HCT116 (cell line): ENCODE data around the gene B3GALT6. TPM values are rescaled to one million over a fixed set of nuclear protein-coding genes. Genes with fewer than 3 reads are reported as not detected.

Experiments
- ATAC-seq: fragments of 200-7000 bp; cut with Tn5 transposase; 2 replicates; pipeline ENCODE4 v1.9.1; 2020; ENCODE audit warnings: mild to moderate bottlenecking, moderate library complexity
- BruUV-seq: library from RNA; stranded (reverse); fragments of 400-500 nt; replicated peaks from 2 replicates; lab custom pipeline; 2021; lab: Mats Ljungman, UMichigan
- CTCF ChIA-PET: fragments of 300-600 bp; sonication (Branson Sonifier 250); formaldehyde crosslinking; loops from one replicate; lab custom pipeline; 2021; ENCODE audit warnings: antibody characterized with exemption; lab: Charles Lee
- POLR2A ChIA-PET: fragments of 300-600, 350-600 bp; sonication (Branson Sonifier 250); formaldehyde crosslinking; loops from one replicate; lab custom pipeline; 2021; ENCODE audit warnings: antibody characterized with exemption; lab: Charles Lee
- RAD21 ChIA-PET, 2 experiments: fragments of 300-600 bp; sonication (Branson Sonifier 250); formaldehyde crosslinking; loops; one replicate each; lab custom pipeline; 2023; ENCODE audit warnings: low total read pairs in 2 of 2; ENCODE audit not compliant: uncharacterized antibody in 2 of 2, unreplicated experiment in 2 of 2, low non-redundant PET in 1 of 2; lab: Charles Lee
- DNase-seq: peaks from one replicate; pipeline ENCODE4 v3.0.0-alpha.2; 2010; ENCODE audit warnings: low read depth, low spot score
- H2AFZ ChIP-seq: fragments of 200-600 bp; shearing (Covaris generic), sonication (generic); 2 replicates; pipeline ENCODE4 v1.6.1; 2017; ENCODE audit warnings: low read depth, mixed run types, mixed read lengths, antibody characterized with exemption, low read length; ENCODE audit not compliant: poor library complexity, severe bottlenecking
- H3K27ac ChIP-seq: 2 replicates; pipeline ENCODE4 v1.5.1; 2012; ENCODE audit warnings: low read depth, low read length
- H3K27me3 ChIP-seq: fragments of 200-600 bp; sonication (generic); 2 replicates; pipeline ENCODE4 v1.6.1; 2016; ENCODE audit warnings: mixed run types, low read length, mixed read lengths; ENCODE audit not compliant: insufficient read depth
- H3K36me3 ChIP-seq, 2 experiments: fragments of 200-500 bp in 1 of 2; fragments of 200-600 bp in 1 of 2; sonication (Bioruptor generic) in 1 of 2; sonication (generic) in 1 of 2; 2 replicates each; pipeline versions ENCODE4 v1.5.1 to v1.6.1; 2014 to 2016; ENCODE audit warnings: low read length in 2 of 2, inconsistent platforms in 1 of 2, mixed read lengths in 1 of 2, mixed run types in 1 of 2; ENCODE audit not compliant: insufficient read depth in 2 of 2, control insufficient read depth in 1 of 2
- H3K4me1 ChIP-seq, 2 experiments: fragments of 200-600 bp in 1 of 2; sonication (generic) in 1 of 2; 2 replicates each; pipeline versions ENCODE4 v1.5.1 to v1.6.1; 2012 to 2017; ENCODE audit warnings: low read length in 2 of 2, inconsistent platforms in 1 of 2, mild to moderate bottlenecking in 1 of 2, mixed read lengths in 1 of 2, mixed run types in 1 of 2, moderate library complexity in 1 of 2; ENCODE audit not compliant: insufficient read depth in 2 of 2, control insufficient read depth in 1 of 2
- H3K4me2 ChIP-seq: fragments of 200-600 bp; sonication (generic); 2 replicates; pipeline ENCODE4 v1.6.1; 2017; ENCODE audit warnings: mixed run types, low read length, mixed read lengths
- H3K4me3 ChIP-seq, 2 experiments: fragments of 200-600 bp in 1 of 2; sonication (generic) in 1 of 2; replicated peaks in 1 of 2; 2 replicates each; pipeline ENCODE4 v1.5.1; 2011 to 2016; ENCODE audit warnings: low read length in 2 of 2, control low read depth in 1 of 2, low read depth in 1 of 2, mild to moderate bottlenecking in 1 of 2, mixed read lengths in 1 of 2, mixed run types in 1 of 2
- H3K79me2 ChIP-seq: fragments of 200-600 bp; sonication (generic); 2 replicates; pipeline ENCODE4 v1.6.1; 2017; ENCODE audit warnings: mild to moderate bottlenecking, mixed run types, low read length, moderate library complexity, mixed read lengths; ENCODE audit not compliant: insufficient read depth
- H3K9ac ChIP-seq: fragments of 200-600 bp; sonication (generic); 2 replicates; pipeline ENCODE4 v1.6.1; 2016; ENCODE audit warnings: low read length, mixed read lengths
- H3K9me2 ChIP-seq: fragments of 200-600 bp; sonication (generic), shearing (Covaris generic); 2 replicates; pipeline ENCODE4 v1.6.1; 2017; ENCODE audit warnings: mixed run types, mild to moderate bottlenecking, moderate library complexity; ENCODE audit not compliant: insufficient read depth
- H3K9me3 ChIP-seq, 2 experiments: fragments of 200-500 bp in 1 of 2; fragments of 200-600 bp in 1 of 2; sonication (Bioruptor generic) in 1 of 2; sonication (generic) in 1 of 2; 2 replicates each; pipeline ENCODE4 v1.6.1; 2014 to 2017; ENCODE audit warnings: low read length in 2 of 2, mixed read lengths in 2 of 2, inconsistent platforms in 1 of 2, low read depth in 1 of 2, mild to moderate bottlenecking in 1 of 2, mixed run types in 1 of 2, moderate library complexity in 1 of 2; ENCODE audit not compliant: control insufficient read depth in 1 of 2, insufficient read depth in 1 of 2
- H4K20me1 ChIP-seq: fragments of 200-600 bp; sonication (generic), shearing (Covaris generic); 2 replicates; pipeline ENCODE4 v1.6.1; 2017; ENCODE audit warnings: mixed run types, mild to moderate bottlenecking, moderate library complexity; ENCODE audit not compliant: insufficient read depth
- CBX3 ChIP-seq: IDR thresholded peaks from 2 replicates; pipeline ENCODE4 v1.6.1; 2012; ENCODE audit warnings: low read depth
- CEBPB ChIP-seq: IDR thresholded peaks from 2 replicates; pipeline ENCODE4 v1.6.1; 2012; ENCODE audit warnings: low read depth
- EGR1 ChIP-seq: IDR thresholded peaks from 2 replicates; pipeline ENCODE4 v1.6.1; 2012; ENCODE audit warnings: low read depth
- EZH2 ChIP-seq: fragments of 200-600 bp; sonication (generic); IDR thresholded peaks from 2 replicates; pipeline ENCODE4 v1.6.1; 2017; ENCODE audit warnings: antibody characterized with exemption, mixed run types
- EZH2phosphoT487 ChIP-seq: fragments of 200-600 bp; IDR thresholded peaks from 2 replicates; pipeline ENCODE4 v1.6.1; 2018; ENCODE audit warnings: antibody characterized with exemption, borderline replicate concordance
- FOSL1 ChIP-seq: IDR thresholded peaks from 2 replicates; pipeline ENCODE4 v1.6.1; 2012; ENCODE audit warnings: low read depth
- POLR2A ChIP-seq: IDR thresholded peaks from 2 replicates; pipeline ENCODE4 v1.7.0; 2011; ENCODE audit warnings: borderline replicate concordance; ENCODE audit not compliant: insufficient read depth, insufficient read length; ENCODE audit errors: extremely low read depth
- SP1 ChIP-seq: IDR thresholded peaks from 2 replicates; pipeline ENCODE4 v1.6.1; 2012; ENCODE audit warnings: low read depth
- YY1 ChIP-seq: IDR thresholded peaks from 2 replicates; pipeline ENCODE4 v1.6.1; 2011; ENCODE audit warnings: low read length, low read depth, moderate library complexity, mild to moderate bottlenecking; ENCODE audit not compliant: insufficient replicate concordance; ENCODE audit errors: extremely low read depth
- intact Hi-C: fragments of 100-400 bp; cut with micrococcal nuclease; formaldehyde crosslinking; loops from 2 replicates; pipeline ENCODE4 v1.10.0; 2022
- total RNA-seq: library from RNA; stranded (reverse); gene quantifications from one replicate; pipeline ENCODE4 v1.2.1, GENCODE V29; 2021; ENCODE audit not compliant: unreplicated experiment
- TF ChIP-seq, protein P1 (sequence below): IDR thresholded peaks from 2 replicates; pipeline ENCODE4 v1.6.1; 2012; ENCODE audit warnings: low read depth
- TF ChIP-seq, protein P2 (sequence below), 3 experiments: fragments of 200-600 bp in 1 of 3; sonication (generic) in 1 of 3; IDR thresholded peaks in 2 of 3; conservative IDR thresholded peaks in 1 of 3; 2 replicates each; pipeline ENCODE4 v1.5.1; 2012 to 2017; ENCODE audit warnings: low read depth in 2 of 3, low read length in 2 of 3, antibody characterized with exemption in 1 of 3, borderline replicate concordance in 1 of 3, control low read depth in 1 of 3, mild to moderate bottlenecking in 1 of 3, mixed read lengths in 1 of 3, mixed run types in 1 of 3, moderate library complexity in 1 of 3; ENCODE audit not compliant: insufficient read depth in 1 of 3
- TF ChIP-seq, protein P3 (sequence below): IDR thresholded peaks from 2 replicates; pipeline ENCODE4 v1.6.1; 2012

B3GALT6 gene
- total RNA-seq, 1 experiment from 2014 or later, result 16.3 TPM

DNA sequence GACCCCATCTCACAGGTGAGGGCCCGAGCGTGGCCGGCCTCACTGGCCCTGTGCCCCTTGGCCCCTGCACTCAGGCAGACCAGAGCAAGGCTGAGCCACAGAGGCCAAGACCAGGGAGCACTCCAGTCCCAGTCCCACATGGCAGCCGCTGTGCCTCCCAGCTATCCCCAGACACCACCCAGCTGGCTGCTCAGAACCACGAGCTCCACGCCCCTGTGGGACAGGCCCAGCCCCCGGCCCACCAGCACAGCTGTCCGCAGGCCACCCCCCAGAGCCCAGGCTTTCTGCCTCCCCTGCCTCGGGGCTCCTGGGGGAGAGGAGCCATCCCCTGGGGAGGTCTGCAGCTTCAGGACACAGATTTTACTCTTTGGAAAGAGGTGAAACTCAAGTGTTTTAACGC is 23.6 kb downstream of the B3GALT6 start:
- intact Hi-C loops, result no loop called here
- POLR2A ChIA-PET, result no interaction called here

More for the DNA sequence above, 23.6 kb downstream of the B3GALT6 start:
- ChIA-PET CTCF (no interaction called here), RAD21 (no interaction called here)
- no peak overlapping the region for H3K4me3 ChIP-seq
- no peaks in the 10 kb centered on the region for H4K20me1 ChIP-seq
- H3K9me3 ChIP-seq, result no peaks in the 10 kb centered on the region
- H3K9me2 ChIP-seq, result no peaks in the 10 kb centered on the region
- TF ChIP-seq YY1 (no peak), SP1 (no peak), EZH2 (no peak), EGR1 (no peak), EZH2phosphoT487 (no peak), FOSL1 (no peak), POLR2A (no peak), CBX3 (no peak), CEBPB (no peak)
- TF ChIP-seq, protein P1, sequence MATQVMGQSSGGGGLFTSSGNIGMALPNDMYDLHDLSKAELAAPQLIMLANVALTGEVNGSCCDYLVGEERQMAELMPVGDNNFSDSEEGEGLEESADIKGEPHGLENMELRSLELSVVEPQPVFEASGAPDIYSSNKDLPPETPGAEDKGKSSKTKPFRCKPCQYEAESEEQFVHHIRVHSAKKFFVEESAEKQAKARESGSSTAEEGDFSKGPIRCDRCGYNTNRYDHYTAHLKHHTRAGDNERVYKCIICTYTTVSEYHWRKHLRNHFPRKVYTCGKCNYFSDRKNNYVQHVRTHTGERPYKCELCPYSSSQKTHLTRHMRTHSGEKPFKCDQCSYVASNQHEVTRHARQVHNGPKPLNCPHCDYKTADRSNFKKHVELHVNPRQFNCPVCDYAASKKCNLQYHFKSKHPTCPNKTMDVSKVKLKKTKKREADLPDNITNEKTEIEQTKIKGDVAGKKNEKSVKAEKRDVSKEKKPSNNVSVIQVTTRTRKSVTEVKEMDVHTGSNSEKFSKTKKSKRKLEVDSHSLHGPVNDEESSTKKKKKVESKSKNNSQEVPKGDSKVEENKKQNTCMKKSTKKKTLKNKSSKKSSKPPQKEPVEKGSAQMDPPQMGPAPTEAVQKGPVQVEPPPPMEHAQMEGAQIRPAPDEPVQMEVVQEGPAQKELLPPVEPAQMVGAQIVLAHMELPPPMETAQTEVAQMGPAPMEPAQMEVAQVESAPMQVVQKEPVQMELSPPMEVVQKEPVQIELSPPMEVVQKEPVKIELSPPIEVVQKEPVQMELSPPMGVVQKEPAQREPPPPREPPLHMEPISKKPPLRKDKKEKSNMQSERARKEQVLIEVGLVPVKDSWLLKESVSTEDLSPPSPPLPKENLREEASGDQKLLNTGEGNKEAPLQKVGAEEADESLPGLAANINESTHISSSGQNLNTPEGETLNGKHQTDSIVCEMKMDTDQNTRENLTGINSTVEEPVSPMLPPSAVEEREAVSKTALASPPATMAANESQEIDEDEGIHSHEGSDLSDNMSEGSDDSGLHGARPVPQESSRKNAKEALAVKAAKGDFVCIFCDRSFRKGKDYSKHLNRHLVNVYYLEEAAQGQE, result no peak
- TF ChIP-seq, protein P2, sequence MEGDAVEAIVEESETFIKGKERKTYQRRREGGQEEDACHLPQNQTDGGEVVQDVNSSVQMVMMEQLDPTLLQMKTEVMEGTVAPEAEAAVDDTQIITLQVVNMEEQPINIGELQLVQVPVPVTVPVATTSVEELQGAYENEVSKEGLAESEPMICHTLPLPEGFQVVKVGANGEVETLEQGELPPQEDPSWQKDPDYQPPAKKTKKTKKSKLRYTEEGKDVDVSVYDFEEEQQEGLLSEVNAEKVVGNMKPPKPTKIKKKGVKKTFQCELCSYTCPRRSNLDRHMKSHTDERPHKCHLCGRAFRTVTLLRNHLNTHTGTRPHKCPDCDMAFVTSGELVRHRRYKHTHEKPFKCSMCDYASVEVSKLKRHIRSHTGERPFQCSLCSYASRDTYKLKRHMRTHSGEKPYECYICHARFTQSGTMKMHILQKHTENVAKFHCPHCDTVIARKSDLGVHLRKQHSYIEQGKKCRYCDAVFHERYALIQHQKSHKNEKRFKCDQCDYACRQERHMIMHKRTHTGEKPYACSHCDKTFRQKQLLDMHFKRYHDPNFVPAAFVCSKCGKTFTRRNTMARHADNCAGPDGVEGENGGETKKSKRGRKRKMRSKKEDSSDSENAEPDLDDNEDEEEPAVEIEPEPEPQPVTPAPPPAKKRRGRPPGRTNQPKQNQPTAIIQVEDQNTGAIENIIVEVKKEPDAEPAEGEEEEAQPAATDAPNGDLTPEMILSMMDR (IDR thresholded peaks at IDR 0.05 in 2 of 3, conservative IDR thresholded peaks at IDR 0.05 in 1 of 3; ENCODE audit: borderline replicate concordance in 1 of 3, insufficient read depth in 1 of 3, low read depth in 2 of 3, low read length in 2 of 3), result no peak
- TF ChIP-seq, protein P3, sequence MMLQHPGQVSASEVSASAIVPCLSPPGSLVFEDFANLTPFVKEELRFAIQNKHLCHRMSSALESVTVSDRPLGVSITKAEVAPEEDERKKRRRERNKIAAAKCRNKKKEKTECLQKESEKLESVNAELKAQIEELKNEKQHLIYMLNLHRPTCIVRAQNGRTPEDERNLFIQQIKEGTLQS, result no peak
- TF ChIP-seq, all 23 proteins: peak for 0
- no peak for ATAC-seq
- Histone ChIP-seq H3K4me2 (no peak overlapping the region), H2AFZ (no peak overlapping the region), H3K79me2 (peaks cover 4% of the 10 kb centered on the region; the same call in 1 of the 2 replicates), H3K27ac (no peak overlapping the region), H3K4me1 (peaks cover 4 to 6% of the 10 kb centered on the region in 2 experiments; a peak in 3 of 4 replicates), H3K27me3 (no peaks in the 10 kb centered on the region), H3K36me3 (peaks cover 17 to 39% of the 10 kb centered on the region in 2 experiments; a peak in 3 of 4 replicates), H3K9ac (no peak overlapping the region)
- DNase-seq, result no peak
- no TSS peak for BruUV-seq
